HepG2 (cell line): ENCODE measurements around the gene FBXO9. TPM values are rescaled to one million over a fixed set of nuclear protein-coding genes. Genes with fewer than 3 reads are reported as not detected.
A peak's percentile ranks its signal among the peaks of the same experiment; 100 is the strongest.

Source experiments
- ARNTL ChIP-seq: sonication (generic); formaldehyde crosslinking; IDR thresholded peaks from 2 replicates; pipeline ENCODE4 v1.4.0; 2020; ENCODE audit warnings: mild to moderate bottlenecking, missing genetic modification reagents
- BCL6 ChIP-seq: IDR thresholded peaks from 2 replicates; pipeline ENCODE4 v1.6.1; 2016; ENCODE audit warnings: missing genetic modification reagents, missing compliant biosample characterization
- CAMTA2 ChIP-seq: sonication (generic); formaldehyde crosslinking; IDR thresholded peaks from 2 replicates; pipeline ENCODE4 v1.4.0; 2020; ENCODE audit warnings: mild to moderate bottlenecking, missing genetic modification reagents, borderline replicate concordance
- CEBPG ChIP-seq: IDR thresholded peaks from 2 replicates; pipeline ENCODE4 v1.6.1; 2016
- HMG20B ChIP-seq: conservative IDR thresholded peaks from 2 replicates; pipeline ENCODE4 v1.6.1; 2016; ENCODE audit warnings: missing genetic modification reagents, missing compliant biosample characterization
- IRF9 ChIP-seq: sonication (generic); formaldehyde crosslinking; IDR thresholded peaks from 2 replicates; pipeline ENCODE4 v1.8.0; 2022; ENCODE audit warnings: missing genetic modification reagents, mild to moderate bottlenecking, borderline replicate concordance
- JUNB ChIP-seq: sonication (generic); formaldehyde crosslinking; IDR thresholded peaks from 2 replicates; pipeline ENCODE4 v1.8.0; 2022; ENCODE audit warnings: missing genetic modification reagents, mild to moderate bottlenecking, borderline replicate concordance
- KLF6 ChIP-seq: IDR thresholded peaks from 2 replicates; pipeline ENCODE4 v1.8.0; 2016; ENCODE audit warnings: missing biosample characterization, missing genetic modification reagents
- MEF2D ChIP-seq: sonication (generic); formaldehyde crosslinking; IDR thresholded peaks from 2 replicates; pipeline ENCODE4 v1.5.1; 2020; ENCODE audit warnings: mild to moderate bottlenecking, missing genetic modification reagents
- MEIS1 ChIP-seq: sonication (generic); formaldehyde crosslinking; IDR thresholded peaks from 2 replicates; pipeline ENCODE4 v1.9.0; 2021; ENCODE audit warnings: mild to moderate bottlenecking, missing genetic modification reagents, moderate library complexity, borderline replicate concordance
- NFATC3 ChIP-seq: sonication (generic); formaldehyde crosslinking; IDR thresholded peaks from 2 replicates; pipeline ENCODE4 v1.5.1; 2020; ENCODE audit warnings: mild to moderate bottlenecking, missing genetic modification reagents
- PITX1 ChIP-seq: sonication (generic); formaldehyde crosslinking; IDR thresholded peaks from 2 replicates; pipeline ENCODE4 v1.5.1; 2020; ENCODE audit warnings: mild to moderate bottlenecking, missing genetic modification reagents
- SRSF1 ChIP-seq: fragments of 200-400 bp; formaldehyde crosslinking; optimal IDR thresholded peaks from 2 replicates; pipeline ENCODE3; 2017; ENCODE audit warnings: mild to moderate bottlenecking, low read depth, low read length, moderate library complexity
- ZFP36 ChIP-seq: fragments of 150-350 bp; IDR thresholded peaks from 2 replicates; pipeline ENCODE4 v1.6.1; 2018; ENCODE audit warnings: borderline replicate concordance, low read length, low read depth; ENCODE audit not compliant: partially characterized antibody
- ZNF329 ChIP-seq: sonication (generic); formaldehyde crosslinking; IDR thresholded peaks from 2 replicates; pipeline ENCODE4 v1.9.0; 2021; ENCODE audit warnings: low read depth, mild to moderate bottlenecking, missing genetic modification reagents
- ZNF343 ChIP-seq: sonication (generic); formaldehyde crosslinking; IDR thresholded peaks from 2 replicates; pipeline ENCODE4 v1.4.0; 2020; ENCODE audit warnings: mild to moderate bottlenecking, missing genetic modification reagents
- ZNF547 ChIP-seq: sonication (generic); formaldehyde crosslinking; IDR thresholded peaks from 2 replicates; pipeline ENCODE4 v1.5.1; 2020; ENCODE audit warnings: mild to moderate bottlenecking, missing genetic modification reagents
- ZNF674 ChIP-seq: sonication (generic); formaldehyde crosslinking; IDR thresholded peaks from 2 replicates; pipeline ENCODE4 v1.5.0; 2020; ENCODE audit warnings: low read depth, mild to moderate bottlenecking, missing genetic modification reagents
- ZNF773 ChIP-seq: sonication (generic); formaldehyde crosslinking; IDR thresholded peaks from 2 replicates; pipeline ENCODE4 v1.4.0; 2020; ENCODE audit warnings: missing genetic modification reagents, borderline replicate concordance
- ZNF792 ChIP-seq: IDR thresholded peaks from 2 replicates; pipeline ENCODE4 v1.6.1; 2016
- ZSCAN25 ChIP-seq: sonication (generic); formaldehyde crosslinking; IDR thresholded peaks from 2 replicates; pipeline ENCODE4 v1.8.0; 2022; ENCODE audit warnings: mild to moderate bottlenecking, missing genetic modification reagents
- polyA plus RNA-seq, 8 experiments: library from polyadenylated mRNA; depleted of rRNA in 3 of 8; stranded (reverse) in 7 of 8; unstranded in 1 of 8; fragments of >200 nt; fragmentation: Illumina TruSeq in 4 of 8; extraction: Trizol in 4 of 8; gene quantifications; 2 replicates each; pipeline versions ENCODE4 v1.2.1 to v1.2.3, GENCODE V29; 2011 to 2016; ENCODE audit warnings: low read depth in 4 of 8, missing spikeins in 1 of 8, mixed read lengths in 1 of 8; ENCODE audit not compliant: insufficient read depth in 1 of 8
- total RNA-seq, 5 experiments: library from RNA; depleted of rRNA; stranded (reverse); fragments of >200 nt; fragmentation: Illumina TruSeq; extraction: Trizol; gene quantifications; 2 replicates each; pipeline ENCODE4 v1.2.3, GENCODE V29; 2016; ENCODE audit warnings: low read depth in 1 of 5
- TF ChIP-seq, protein P1 (sequence below): sonication (generic); formaldehyde crosslinking; IDR thresholded peaks from 2 replicates; pipeline ENCODE4 v1.5.1; 2020; ENCODE audit warnings: missing genetic modification reagents, mild to moderate bottlenecking, borderline replicate concordance
- TF ChIP-seq, protein P2 (sequence below): sonication (generic); formaldehyde crosslinking; conservative IDR thresholded peaks from 2 replicates; pipeline ENCODE4 v1.8.0; 2022; ENCODE audit warnings: low read depth, missing genetic modification reagents
- TF ChIP-seq, protein P3 (sequence below): sonication (generic); formaldehyde crosslinking; IDR thresholded peaks from 2 replicates; pipeline ENCODE4 v1.5.0; 2020; ENCODE audit warnings: missing genetic modification reagents, mild to moderate bottlenecking, borderline replicate concordance

Gene FBXO9
- total and polyA plus RNA-seq, 2 of the 13 experiments (the other 11 are each of a cell fraction or from before 2014, with no cell fraction given), result 64.3 to 98.4 TPM

GRCh38 chr6:53134601-53135235, 69.5 kb downstream of the FBXO9 start (continued):
- TF ChIP-seq, protein P1, sequence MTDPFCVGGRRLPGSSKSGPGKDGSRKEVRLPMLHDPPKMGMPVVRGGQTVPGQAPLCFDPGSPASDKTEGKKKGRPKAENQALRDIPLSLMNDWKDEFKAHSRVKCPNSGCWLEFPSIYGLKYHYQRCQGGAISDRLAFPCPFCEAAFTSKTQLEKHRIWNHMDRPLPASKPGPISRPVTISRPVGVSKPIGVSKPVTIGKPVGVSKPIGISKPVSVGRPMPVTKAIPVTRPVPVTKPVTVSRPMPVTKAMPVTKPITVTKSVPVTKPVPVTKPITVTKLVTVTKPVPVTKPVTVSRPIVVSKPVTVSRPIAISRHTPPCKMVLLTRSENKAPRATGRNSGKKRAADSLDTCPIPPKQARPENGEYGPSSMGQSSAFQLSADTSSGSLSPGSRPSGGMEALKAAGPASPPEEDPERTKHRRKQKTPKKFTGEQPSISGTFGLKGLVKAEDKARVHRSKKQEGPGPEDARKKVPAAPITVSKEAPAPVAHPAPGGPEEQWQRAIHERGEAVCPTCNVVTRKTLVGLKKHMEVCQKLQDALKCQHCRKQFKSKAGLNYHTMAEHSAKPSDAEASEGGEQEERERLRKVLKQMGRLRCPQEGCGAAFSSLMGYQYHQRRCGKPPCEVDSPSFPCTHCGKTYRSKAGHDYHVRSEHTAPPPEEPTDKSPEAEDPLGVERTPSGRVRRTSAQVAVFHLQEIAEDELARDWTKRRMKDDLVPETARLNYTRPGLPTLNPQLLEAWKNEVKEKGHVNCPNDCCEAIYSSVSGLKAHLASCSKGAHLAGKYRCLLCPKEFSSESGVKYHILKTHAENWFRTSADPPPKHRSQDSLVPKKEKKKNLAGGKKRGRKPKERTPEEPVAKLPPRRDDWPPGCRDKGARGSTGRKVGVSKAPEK (CRISPR knock-in tag), result no peak
- TF ChIP-seq CEBPG (peak; percentile 89), NFATC3 (CRISPR knock-in tag) (peak; percentile 91; the same call in 1 of the 2 replicates), ZNF674 (CRISPR knock-in tag) (no peak), HMG20B (CRISPR knock-in tag) (peak; percentile 95), ZFP36 (no peak), CAMTA2 (CRISPR knock-in tag) (no peak), JUNB (CRISPR knock-in tag) (peak; percentile 74; the same call in 1 of the 2 replicates), ZNF329 (CRISPR knock-in tag) (no peak), MEF2D (CRISPR knock-in tag) (peak; percentile 52; the same call in 1 of the 2 replicates), ZSCAN25 (CRISPR knock-in tag) (no peak; the same call in 1 of the 2 replicates), ZNF773 (no peak), BCL6 (CRISPR knock-in tag) (peak; percentile 91), KLF6 (CRISPR knock-in tag) (peak; percentile 66; the same call in 1 of the 2 replicates), ZNF343 (CRISPR knock-in tag) (peak; percentile 27; the same call in 1 of the 2 replicates), MEIS1 (CRISPR knock-in tag) (no peak; the same call in 1 of the 2 replicates), SRSF1 (no peak), PITX1 (CRISPR knock-in tag) (peak; percentile 97), IRF9 (CRISPR knock-in tag) (no peak), ZNF547 (CRISPR knock-in tag) (no peak), ZNF792 (CRISPR knock-in tag) (peak; percentile 79; the same call in 1 of the 2 replicates), ARNTL (CRISPR knock-in tag) (peak; percentile 90)
- TF ChIP-seq, protein P2, sequence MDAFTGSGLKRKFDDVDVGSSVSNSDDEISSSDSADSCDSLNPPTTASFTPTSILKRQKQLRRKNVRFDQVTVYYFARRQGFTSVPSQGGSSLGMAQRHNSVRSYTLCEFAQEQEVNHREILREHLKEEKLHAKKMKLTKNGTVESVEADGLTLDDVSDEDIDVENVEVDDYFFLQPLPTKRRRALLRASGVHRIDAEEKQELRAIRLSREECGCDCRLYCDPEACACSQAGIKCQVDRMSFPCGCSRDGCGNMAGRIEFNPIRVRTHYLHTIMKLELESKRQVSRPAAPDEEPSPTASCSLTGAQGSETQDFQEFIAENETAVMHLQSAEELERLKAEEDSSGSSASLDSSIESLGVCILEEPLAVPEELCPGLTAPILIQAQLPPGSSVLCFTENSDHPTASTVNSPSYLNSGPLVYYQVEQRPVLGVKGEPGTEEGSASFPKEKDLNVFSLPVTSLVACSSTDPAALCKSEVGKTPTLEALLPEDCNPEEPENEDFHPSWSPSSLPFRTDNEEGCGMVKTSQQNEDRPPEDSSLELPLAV (CRISPR knock-in tag), result no peak
- TF ChIP-seq, protein P3, sequence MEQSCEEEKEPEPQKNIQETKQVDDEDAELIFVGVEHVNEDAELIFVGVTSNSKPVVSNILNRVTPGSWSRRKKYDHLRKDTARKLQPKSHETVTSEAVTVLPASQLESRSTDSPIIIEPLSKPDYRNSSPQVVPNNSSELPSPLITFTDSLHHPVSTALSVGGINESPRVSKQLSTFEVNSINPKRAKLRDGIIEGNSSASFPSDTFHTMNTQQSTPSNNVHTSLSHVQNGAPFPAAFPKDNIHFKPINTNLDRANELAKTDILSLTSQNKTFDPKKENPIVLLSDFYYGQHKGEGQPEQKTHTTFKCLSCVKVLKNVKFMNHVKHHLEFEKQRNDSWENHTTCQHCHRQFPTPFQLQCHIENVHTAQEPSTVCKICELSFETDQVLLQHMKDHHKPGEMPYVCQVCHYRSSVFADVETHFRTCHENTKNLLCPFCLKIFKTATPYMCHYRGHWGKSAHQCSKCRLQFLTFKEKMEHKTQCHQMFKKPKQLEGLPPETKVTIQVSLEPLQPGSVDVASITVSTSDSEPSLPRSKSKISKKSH (CRISPR knock-in tag), result no peak
